ENCODE data around the gene PLEKHM2. TPM values are rescaled to one million over a fixed set of nuclear protein-coding genes. Genes with fewer than 3 reads are reported as not detected.

The PLEKHM2 gene
- total RNA-seq, 1 experiment from 2014 or later: 51.5 TPM

DNA sequence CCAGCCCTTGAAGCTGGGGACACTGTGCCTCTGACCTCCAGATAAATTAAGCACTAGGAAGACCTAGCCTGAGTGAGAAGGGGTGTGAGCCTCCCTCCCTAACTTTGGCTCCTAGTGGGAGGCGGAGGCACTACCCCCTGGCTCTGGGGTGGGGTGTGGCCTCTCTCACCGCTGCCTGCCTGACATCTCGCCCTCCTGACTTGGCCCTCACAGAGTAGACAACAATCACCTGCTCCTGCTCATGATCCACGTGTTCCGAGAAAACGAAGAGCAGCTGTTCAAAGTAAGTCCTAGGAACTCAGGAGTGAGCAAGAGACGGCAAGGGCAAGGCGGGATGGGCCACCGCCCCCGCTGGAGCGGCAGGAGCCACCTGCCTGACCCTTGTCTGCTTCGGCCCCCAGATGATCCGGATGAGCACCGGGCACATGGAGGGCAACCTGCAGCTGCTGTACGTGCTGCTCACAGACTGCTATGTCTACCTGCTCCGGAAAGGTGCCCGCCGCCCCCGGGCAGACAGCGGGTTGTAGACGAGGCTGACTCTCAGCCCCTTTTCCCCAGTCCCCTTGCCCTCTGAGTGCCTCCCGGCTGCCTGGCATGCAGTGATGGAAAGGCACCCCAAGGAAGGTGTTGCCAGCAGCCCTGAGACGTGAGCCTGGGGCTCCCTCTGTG, 43.9 kb downstream of the PLEKHM2 start:
- DNase-seq (ENCODE audit: unreplicated experiment): no peak
- Mint-ChIP-seq H3K9me3 (ENCODE audit: unreplicated experiment) (no peaks in the 10 kb centered on the region), H3K36me3 (ENCODE audit: insufficient read depth, unreplicated experiment) (peaks cover 62% of the 10 kb centered on the region), H3K4me1 (ENCODE audit: insufficient read depth, unreplicated experiment) (no peaks in the 10 kb centered on the region), H3K27ac (ENCODE audit: low read depth, unreplicated experiment) (no peak overlapping the region), H3K4me3 (ENCODE audit: unreplicated experiment) (no peak overlapping the region), H3K27me3 (ENCODE audit: insufficient read depth, unreplicated experiment) (no peaks in the 10 kb centered on the region)
- intact Hi-C loops (cut with micrococcal nuclease): no loop called here
- POLR2A ChIA-PET: interaction anchor here (0.7 kb wide), 1 partner anchor 97 kb away, joined by 3 read pairs; no protein-coding TSS in a partner anchor
- no TSS peak for BruUV-seq (replicated peaks)
- CTCF ChIA-PET: interaction anchor here (0.6 to 1.1 kb wide), 3 partner anchors 13 to 281 kb away, joined by 3 to 5 read pairs (median 3); no protein-coding TSS in a partner anchor
- TF ChIP-seq, protein P1, sequence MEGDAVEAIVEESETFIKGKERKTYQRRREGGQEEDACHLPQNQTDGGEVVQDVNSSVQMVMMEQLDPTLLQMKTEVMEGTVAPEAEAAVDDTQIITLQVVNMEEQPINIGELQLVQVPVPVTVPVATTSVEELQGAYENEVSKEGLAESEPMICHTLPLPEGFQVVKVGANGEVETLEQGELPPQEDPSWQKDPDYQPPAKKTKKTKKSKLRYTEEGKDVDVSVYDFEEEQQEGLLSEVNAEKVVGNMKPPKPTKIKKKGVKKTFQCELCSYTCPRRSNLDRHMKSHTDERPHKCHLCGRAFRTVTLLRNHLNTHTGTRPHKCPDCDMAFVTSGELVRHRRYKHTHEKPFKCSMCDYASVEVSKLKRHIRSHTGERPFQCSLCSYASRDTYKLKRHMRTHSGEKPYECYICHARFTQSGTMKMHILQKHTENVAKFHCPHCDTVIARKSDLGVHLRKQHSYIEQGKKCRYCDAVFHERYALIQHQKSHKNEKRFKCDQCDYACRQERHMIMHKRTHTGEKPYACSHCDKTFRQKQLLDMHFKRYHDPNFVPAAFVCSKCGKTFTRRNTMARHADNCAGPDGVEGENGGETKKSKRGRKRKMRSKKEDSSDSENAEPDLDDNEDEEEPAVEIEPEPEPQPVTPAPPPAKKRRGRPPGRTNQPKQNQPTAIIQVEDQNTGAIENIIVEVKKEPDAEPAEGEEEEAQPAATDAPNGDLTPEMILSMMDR (IDR thresholded peaks at IDR 0.05; ENCODE audit: unreplicated experiment): no peak

DNA sequence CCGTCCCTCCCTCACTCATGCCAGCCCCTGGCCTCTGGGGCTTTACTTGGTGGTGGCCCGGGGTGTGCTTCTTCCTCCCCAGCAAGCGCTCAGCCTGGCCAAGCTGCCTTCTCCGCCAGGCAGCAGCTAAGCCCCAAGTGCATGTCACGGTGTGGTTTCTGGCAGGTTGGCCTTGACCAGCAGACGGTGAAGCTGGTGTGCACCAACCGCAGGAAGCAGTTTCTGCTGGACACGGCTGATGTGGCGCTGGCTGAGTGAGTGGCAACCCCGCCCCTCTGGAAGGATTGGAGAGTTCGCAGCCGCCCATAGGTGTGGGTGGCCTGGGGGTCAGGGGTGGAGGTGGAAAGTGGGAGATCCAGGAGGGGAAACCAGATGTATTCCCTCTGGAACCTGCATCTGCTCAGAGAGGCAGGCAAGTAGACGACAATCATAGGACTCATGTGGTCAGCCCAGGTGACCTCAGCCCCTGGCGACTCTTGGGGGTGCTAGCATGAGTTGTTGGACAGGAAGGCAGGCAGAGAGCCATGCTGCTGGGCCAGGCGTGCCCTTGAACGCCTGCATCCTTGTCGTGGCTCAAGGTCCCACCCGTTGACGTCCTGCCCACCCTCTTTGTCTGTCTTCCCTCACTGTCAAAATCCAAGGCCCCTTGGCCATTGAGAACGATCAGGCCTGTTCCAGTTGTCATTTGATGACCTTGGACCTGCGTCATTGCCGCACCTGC, 45.0 kb downstream of the PLEKHM2 start:
- no TSS peak for BruUV-seq (replicated peaks)
- no peaks in the 10 kb centered on the region for H3K27me3 Mint-ChIP-seq (ENCODE audit: insufficient read depth, unreplicated experiment)
- TF ChIP-seq, protein P1 (IDR thresholded peaks at IDR 0.05; ENCODE audit: unreplicated experiment): no peak
- intact Hi-C loops (cut with micrococcal nuclease): no loop called here
- no peak overlapping the region for H3K4me3 Mint-ChIP-seq (ENCODE audit: unreplicated experiment)
- peaks cover 56% of the 10 kb centered on the region for H3K36me3 Mint-ChIP-seq (ENCODE audit: insufficient read depth, unreplicated experiment)
- no peaks in the 10 kb centered on the region for H3K9me3 Mint-ChIP-seq (ENCODE audit: unreplicated experiment)
- no peak for DNase-seq (ENCODE audit: unreplicated experiment)
- H3K4me1 Mint-ChIP-seq (ENCODE audit: insufficient read depth, unreplicated experiment): no peaks in the 10 kb centered on the region
- POLR2A ChIA-PET: interaction anchor here (0.5 to 0.6 kb wide), 3 partner anchors 9 to 202 kb away, joined by 3 to 4 read pairs (median 3); partner anchors contain the start of gene DNAJC16
- CTCF ChIA-PET: no interaction called here
- H3K27ac Mint-ChIP-seq (ENCODE audit: low read depth, unreplicated experiment): no peak overlapping the region

DNA sequence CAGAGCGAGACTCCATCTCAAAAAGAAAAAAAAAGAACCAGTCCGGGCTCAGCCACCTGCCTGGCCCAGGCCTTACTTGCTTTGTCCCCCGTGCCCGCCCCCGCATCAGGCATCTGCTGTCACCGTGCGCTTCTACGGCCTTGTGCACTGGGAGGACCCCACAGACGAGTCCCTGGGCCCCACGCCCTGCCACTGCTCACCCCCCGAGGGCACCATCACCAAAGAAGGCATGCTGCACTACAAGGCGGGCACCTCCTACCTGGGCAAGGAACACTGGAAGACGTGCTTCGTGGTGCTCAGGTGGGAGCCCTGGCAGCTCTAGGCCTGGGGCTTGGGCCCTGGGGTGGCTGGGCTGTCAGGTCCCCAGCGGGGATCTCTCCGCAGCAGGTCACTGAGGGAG, 46.3 kb downstream of the PLEKHM2 start:
- H3K36me3 Mint-ChIP-seq (ENCODE audit: insufficient read depth, unreplicated experiment): peaks cover 52% of the 10 kb centered on the region
- intact Hi-C loops (cut with micrococcal nuclease): no loop called here
- no peak for DNase-seq (ENCODE audit: unreplicated experiment)
- no peaks in the 10 kb centered on the region for H3K4me1 Mint-ChIP-seq (ENCODE audit: insufficient read depth, unreplicated experiment)
- no peaks in the 10 kb centered on the region for H3K27me3 Mint-ChIP-seq (ENCODE audit: insufficient read depth, unreplicated experiment)
- POLR2A ChIA-PET: interaction anchor here (0.6 kb wide), 1 partner anchor 1781 kb away, joined by 3 read pairs; no protein-coding TSS in a partner anchor
- CTCF ChIA-PET: interaction anchor here (0.6 kb wide), 1 partner anchor 58 kb away, joined by 3 read pairs; no protein-coding TSS in a partner anchor
- no TSS peak for BruUV-seq (replicated peaks)
- no peak overlapping the region for H3K4me3 Mint-ChIP-seq (ENCODE audit: unreplicated experiment)
- TF ChIP-seq, protein P1 (IDR thresholded peaks at IDR 0.05; ENCODE audit: unreplicated experiment): no peak
- no peaks in the 10 kb centered on the region for H3K9me3 Mint-ChIP-seq (ENCODE audit: unreplicated experiment)
- H3K27ac Mint-ChIP-seq (ENCODE audit: low read depth, unreplicated experiment): no peak overlapping the region

DNA sequence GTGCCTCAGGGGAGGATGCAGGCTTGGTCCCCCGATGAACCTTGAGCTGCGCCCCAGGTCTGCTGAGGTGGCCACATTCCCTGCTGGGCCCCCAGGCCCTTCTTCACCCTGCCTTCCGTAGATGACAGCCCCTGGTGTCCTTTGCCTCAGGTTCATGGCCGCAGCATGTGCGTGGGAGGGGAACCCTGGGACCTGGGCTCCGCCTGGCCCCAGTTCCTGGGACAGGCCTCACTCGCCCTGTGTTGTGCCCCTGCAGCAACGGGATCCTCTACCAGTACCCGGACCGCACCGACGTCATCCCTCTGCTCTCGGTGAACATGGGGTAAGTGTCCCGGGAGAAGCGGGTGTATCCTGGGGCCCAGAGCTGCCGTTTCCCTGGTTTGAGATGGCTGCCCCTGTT, 46.8 kb downstream of the PLEKHM2 start:
- Mint-ChIP-seq H3K36me3 (ENCODE audit: insufficient read depth, unreplicated experiment) (peaks cover 52% of the 10 kb centered on the region), H3K27ac (ENCODE audit: low read depth, unreplicated experiment) (no peak overlapping the region), H3K9me3 (ENCODE audit: unreplicated experiment) (no peaks in the 10 kb centered on the region), H3K4me1 (ENCODE audit: insufficient read depth, unreplicated experiment) (no peaks in the 10 kb centered on the region), H3K4me3 (ENCODE audit: unreplicated experiment) (no peak overlapping the region), H3K27me3 (ENCODE audit: insufficient read depth, unreplicated experiment) (no peaks in the 10 kb centered on the region)
- BruUV-seq (replicated peaks): no TSS peak
- DNase-seq (ENCODE audit: unreplicated experiment): no peak
- POLR2A ChIA-PET: interaction anchor here (0.6 kb wide), 1 partner anchor 1782 kb away, joined by 3 read pairs; no protein-coding TSS in a partner anchor
- TF ChIP-seq, protein P1 (IDR thresholded peaks at IDR 0.05; ENCODE audit: unreplicated experiment): no peak
- CTCF ChIA-PET: interaction anchor here (0.6 to 2.3 kb wide), 2 partner anchors 10 to 58 kb away, joined by 3 to 17 read pairs; no protein-coding TSS in a partner anchor
- intact Hi-C loops (cut with micrococcal nuclease): no loop called here

Measured in MCF 10A (cell line).